Parathyroid adenoma (tissue), 2 donors: ENCODE results near the gene PTPRT.

ENCODE experiments used
- H2AFZ ChIP-seq: fragments of 300-600 bp; sonication (generic); one replicate; pipeline ENCODE4 v1.7.0; 2017; ENCODE audit warnings: antibody characterized with exemption, mild to moderate bottlenecking
- H3K27ac ChIP-seq: fragments of 300-600 bp; sonication (generic); one replicate; pipeline ENCODE4 v1.7.0; 2017
- H3K27me3 ChIP-seq: fragments of 300-600 bp; sonication (generic); one replicate; pipeline ENCODE4 v1.7.0; 2017; ENCODE audit warnings: low read length; ENCODE audit not compliant: control insufficient read depth, insufficient read depth
- H3K36me3 ChIP-seq: fragments of 300-600 bp; sonication (generic); one replicate; pipeline ENCODE4 v1.7.0; 2017; ENCODE audit warnings: low read length; ENCODE audit not compliant: control insufficient read depth, insufficient read depth
- H3K4me1 ChIP-seq: fragments of 300-600 bp; sonication (generic); one replicate; pipeline ENCODE4 v1.7.0; 2017; ENCODE audit warnings: control low read depth
- H3K4me2 ChIP-seq: fragments of 300-600 bp; sonication (generic); one replicate; pipeline ENCODE4 v1.7.0; 2017; ENCODE audit warnings: low read length
- H3K4me3 ChIP-seq: fragments of 300-600 bp; sonication (generic); one replicate; pipeline ENCODE4 v1.7.0; 2017; ENCODE audit warnings: low read depth, low read length
- H3K79me2 ChIP-seq: fragments of 300-600 bp; sonication (generic); one replicate; pipeline ENCODE4 v1.7.0; 2017; ENCODE audit warnings: control low read depth
- H3K9ac ChIP-seq: fragments of 300-600 bp; sonication (generic); one replicate; pipeline ENCODE4 v1.7.0; 2017; ENCODE audit warnings: mild to moderate bottlenecking
- H3K9me3 ChIP-seq: fragments of 300-600 bp; sonication (generic); one replicate; pipeline ENCODE4 v1.7.0; 2017; ENCODE audit warnings: low read length; ENCODE audit not compliant: control insufficient read depth
- CTCF ChIP-seq: fragments of 300-600 bp; sonication (generic); IDR thresholded peaks from one replicate; pipeline ENCODE4 v1.7.0; 2017; ENCODE audit warnings: antibody characterized with exemption, mild to moderate bottlenecking
- donor health status: primary hyperparathyroidism.

The PTPRT gene

GRCh38 chr20:42419814-42420532 is 769.7 kb downstream of the PTPRT start:
- Histone ChIP-seq H3K4me3 (no peak overlapping the region), H2AFZ (no peak overlapping the region), H3K79me2 (no peaks in the 10 kb centered on the region), H3K27ac (no peak overlapping the region), H3K4me1 (no peaks in the 10 kb centered on the region), H3K36me3 (no peaks in the 10 kb centered on the region), H3K9me3 (no peaks in the 10 kb centered on the region), H3K27me3 (no peaks in the 10 kb centered on the region), H3K9ac (no peak overlapping the region), H3K4me2 (no peak overlapping the region)
- TF ChIP-seq CTCF: no peak

GRCh38 chr20:42406826-42407225 is 782.9 kb downstream of the PTPRT start:
- no peak overlapping the region for H2AFZ ChIP-seq
- H3K27ac ChIP-seq: no peak overlapping the region
- no peak for TF ChIP-seq CTCF
- H3K36me3 ChIP-seq: no peaks in the 10 kb centered on the region
- no peak overlapping the region for H3K4me2 ChIP-seq
- peaks cover 4% of the 10 kb centered on the region for H3K9me3 ChIP-seq
- H3K4me1 ChIP-seq: peaks cover under 1% of the 10 kb centered on the region
- no peak overlapping the region for H3K9ac ChIP-seq
- no peak overlapping the region for H3K4me3 ChIP-seq
- no peaks in the 10 kb centered on the region for H3K79me2 ChIP-seq
- H3K27me3 ChIP-seq: no peaks in the 10 kb centered on the region

- H3K4me3 ChIP-seq: no peak overlapping the region
- H3K27me3 ChIP-seq: no peaks in the 10 kb centered on the region
- no peak overlapping the region for H2AFZ ChIP-seq
- H3K9ac ChIP-seq: no peak overlapping the region
- no peak for TF ChIP-seq CTCF
- peaks cover 5% of the 10 kb centered on the region for H3K4me1 ChIP-seq
- H3K9me3 ChIP-seq: no peaks in the 10 kb centered on the region
- H3K36me3 ChIP-seq: no peaks in the 10 kb centered on the region
- no peak overlapping the region for H3K4me2 ChIP-seq
- H3K27ac ChIP-seq: no peak overlapping the region
- H3K79me2 ChIP-seq: no peaks in the 10 kb centered on the region
Measured at GRCh38 chr20:42402455-42402854, 787.3 kb downstream of the PTPRT start.

GRCh38 chr20:42401613-42402012 is 788.1 kb downstream of the PTPRT start:
- H3K27ac ChIP-seq: no peak overlapping the region

More at GRCh38 chr20:42401613-42402012, 788.1 kb downstream of the PTPRT start:
- peaks cover 5% of the 10 kb centered on the region for H3K4me1 ChIP-seq
- no peaks in the 10 kb centered on the region for H3K9me3 ChIP-seq
- TF ChIP-seq CTCF: no peak
- no peaks in the 10 kb centered on the region for H3K36me3 ChIP-seq
- H3K27me3 ChIP-seq: no peaks in the 10 kb centered on the region
- H3K9ac ChIP-seq: no peak overlapping the region
- H3K4me2 ChIP-seq: no peak overlapping the region
- H2AFZ ChIP-seq: no peak overlapping the region
- H3K4me3 ChIP-seq: no peak overlapping the region
- no peaks in the 10 kb centered on the region for H3K79me2 ChIP-seq
